SKM-1 treated with dmso at 0.1 percent for 144 hours (cell line): ENCODE results near the gene LCN12.

Experiments used
- DNase-seq: peaks from one replicate; lab custom pipeline; 2025; ENCODE audit not compliant: unreplicated experiment; lab: John Stamatoyannopoulos, UW

LCN12 gene

GRCh38 chr9:136951541-136952320 is at the start of gene LCN12:
TSS of gene LCN12 (plus strand) at chr9:136952273. CDS start at chr9:136952328, 55 bp downstream.
- DNase-seq, result no peak

- no peak for DNase-seq
Observed at GRCh38 chr9:136903041-136903554, 49.0 kb upstream of the LCN12 start.

- DNase-seq, result no peak
Observed at GRCh38 chr9:136906266-136906665, 45.8 kb upstream of the LCN12 start.

- no peak for DNase-seq
Observed at GRCh38 chr9:136907011-136907914, 44.8 kb upstream of the LCN12 start.

- DNase-seq, result no peak
Observed at GRCh38 chr9:136910197-136910900, 41.7 kb upstream of the LCN12 start.

- DNase-seq, result no peak
Observed at GRCh38 chr9:136910901-136911245, 41.2 kb upstream of the LCN12 start.

- no peak for DNase-seq
Observed at GRCh38 chr9:136913701-136914438, 38.2 kb upstream of the LCN12 start.

GRCh38 chr9:136915632-136916329 is 36.3 kb upstream of the LCN12 start:
- DNase-seq, result no peak

- DNase-seq, result no peak
Observed at GRCh38 chr9:136916330-136917184, 35.5 kb upstream of the LCN12 start.

- no peak for DNase-seq
Observed at GRCh38 chr9:136917902-136918301, 34.2 kb upstream of the LCN12 start.

- DNase-seq, result no peak
Observed at GRCh38 chr9:136920069-136920468, 32.0 kb upstream of the LCN12 start.

- no peak for DNase-seq
Observed at GRCh38 chr9:136920734-136921231, 31.3 kb upstream of the LCN12 start.

GRCh38 chr9:136921307-136921706 is 30.8 kb upstream of the LCN12 start:
- no peak for DNase-seq

- no peak for DNase-seq
Observed at GRCh38 chr9:136921718-136922117, 30.4 kb upstream of the LCN12 start.

- DNase-seq, result no peak
Observed at GRCh38 chr9:136922540-136922939, 29.5 kb upstream of the LCN12 start.

- no peak for DNase-seq
Observed at GRCh38 chr9:136923881-136924280, 28.2 kb upstream of the LCN12 start.

GRCh38 chr9:136925414-136926153 is 26.5 kb upstream of the LCN12 start:
- DNase-seq, result no peak

GRCh38 chr9:136926154-136926704 is 25.8 kb upstream of the LCN12 start:
- DNase-seq, result no peak
